HL-60 (cell line): ENCODE measurements around the gene PALM.

Experiments
- GABPA ChIP-seq: IDR thresholded peaks from 2 replicates; pipeline ENCODE4 v1.6.1; 2012; ENCODE audit warnings: low read depth
- POLR2AphosphoS5 ChIP-seq: IDR thresholded peaks from 2 replicates; pipeline ENCODE4 v1.6.1; 2012; ENCODE audit warnings: low read depth
- TF ChIP-seq, protein P1 (sequence below): IDR thresholded peaks from 2 replicates; pipeline ENCODE4 v1.6.1; 2012; ENCODE audit warnings: low read depth; ENCODE audit not compliant: insufficient replicate concordance
- TF ChIP-seq, protein P2 (sequence below): IDR thresholded peaks from one replicate; pipeline ENCODE4 v1.5.1; 2011; ENCODE audit warnings: low read length, control low read depth, inconsistent platforms; ENCODE audit not compliant: insufficient read depth

DNA sequence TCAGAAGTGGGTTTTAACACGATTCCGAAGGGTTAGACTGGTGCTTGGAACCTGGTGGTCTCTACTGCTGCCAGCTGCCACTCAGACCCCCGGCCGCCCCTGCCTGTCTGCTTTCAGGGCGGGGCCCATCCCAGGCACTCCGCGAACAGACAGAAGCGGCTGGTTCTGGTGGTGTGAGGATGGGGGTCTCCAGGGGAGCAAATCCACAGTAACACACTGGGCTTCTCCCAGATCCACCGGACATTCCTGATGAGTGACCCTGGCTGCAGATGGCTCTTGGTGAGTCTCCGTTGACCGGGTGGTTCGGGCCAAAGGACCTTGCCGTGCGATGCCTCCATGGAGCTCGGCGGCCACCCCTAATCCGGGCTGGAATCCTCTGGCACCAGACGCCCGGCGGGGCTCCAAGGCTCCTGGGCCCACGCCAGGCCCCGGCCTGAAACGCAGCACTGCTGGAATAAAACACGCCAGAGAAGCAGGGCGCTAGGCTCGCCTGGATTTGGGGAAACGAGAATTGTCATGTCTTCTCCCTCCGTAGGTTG, 86.4 kb downstream of the PALM start:
- TF ChIP-seq, protein P1, sequence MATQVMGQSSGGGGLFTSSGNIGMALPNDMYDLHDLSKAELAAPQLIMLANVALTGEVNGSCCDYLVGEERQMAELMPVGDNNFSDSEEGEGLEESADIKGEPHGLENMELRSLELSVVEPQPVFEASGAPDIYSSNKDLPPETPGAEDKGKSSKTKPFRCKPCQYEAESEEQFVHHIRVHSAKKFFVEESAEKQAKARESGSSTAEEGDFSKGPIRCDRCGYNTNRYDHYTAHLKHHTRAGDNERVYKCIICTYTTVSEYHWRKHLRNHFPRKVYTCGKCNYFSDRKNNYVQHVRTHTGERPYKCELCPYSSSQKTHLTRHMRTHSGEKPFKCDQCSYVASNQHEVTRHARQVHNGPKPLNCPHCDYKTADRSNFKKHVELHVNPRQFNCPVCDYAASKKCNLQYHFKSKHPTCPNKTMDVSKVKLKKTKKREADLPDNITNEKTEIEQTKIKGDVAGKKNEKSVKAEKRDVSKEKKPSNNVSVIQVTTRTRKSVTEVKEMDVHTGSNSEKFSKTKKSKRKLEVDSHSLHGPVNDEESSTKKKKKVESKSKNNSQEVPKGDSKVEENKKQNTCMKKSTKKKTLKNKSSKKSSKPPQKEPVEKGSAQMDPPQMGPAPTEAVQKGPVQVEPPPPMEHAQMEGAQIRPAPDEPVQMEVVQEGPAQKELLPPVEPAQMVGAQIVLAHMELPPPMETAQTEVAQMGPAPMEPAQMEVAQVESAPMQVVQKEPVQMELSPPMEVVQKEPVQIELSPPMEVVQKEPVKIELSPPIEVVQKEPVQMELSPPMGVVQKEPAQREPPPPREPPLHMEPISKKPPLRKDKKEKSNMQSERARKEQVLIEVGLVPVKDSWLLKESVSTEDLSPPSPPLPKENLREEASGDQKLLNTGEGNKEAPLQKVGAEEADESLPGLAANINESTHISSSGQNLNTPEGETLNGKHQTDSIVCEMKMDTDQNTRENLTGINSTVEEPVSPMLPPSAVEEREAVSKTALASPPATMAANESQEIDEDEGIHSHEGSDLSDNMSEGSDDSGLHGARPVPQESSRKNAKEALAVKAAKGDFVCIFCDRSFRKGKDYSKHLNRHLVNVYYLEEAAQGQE: no peak
- TF ChIP-seq, protein P2, sequence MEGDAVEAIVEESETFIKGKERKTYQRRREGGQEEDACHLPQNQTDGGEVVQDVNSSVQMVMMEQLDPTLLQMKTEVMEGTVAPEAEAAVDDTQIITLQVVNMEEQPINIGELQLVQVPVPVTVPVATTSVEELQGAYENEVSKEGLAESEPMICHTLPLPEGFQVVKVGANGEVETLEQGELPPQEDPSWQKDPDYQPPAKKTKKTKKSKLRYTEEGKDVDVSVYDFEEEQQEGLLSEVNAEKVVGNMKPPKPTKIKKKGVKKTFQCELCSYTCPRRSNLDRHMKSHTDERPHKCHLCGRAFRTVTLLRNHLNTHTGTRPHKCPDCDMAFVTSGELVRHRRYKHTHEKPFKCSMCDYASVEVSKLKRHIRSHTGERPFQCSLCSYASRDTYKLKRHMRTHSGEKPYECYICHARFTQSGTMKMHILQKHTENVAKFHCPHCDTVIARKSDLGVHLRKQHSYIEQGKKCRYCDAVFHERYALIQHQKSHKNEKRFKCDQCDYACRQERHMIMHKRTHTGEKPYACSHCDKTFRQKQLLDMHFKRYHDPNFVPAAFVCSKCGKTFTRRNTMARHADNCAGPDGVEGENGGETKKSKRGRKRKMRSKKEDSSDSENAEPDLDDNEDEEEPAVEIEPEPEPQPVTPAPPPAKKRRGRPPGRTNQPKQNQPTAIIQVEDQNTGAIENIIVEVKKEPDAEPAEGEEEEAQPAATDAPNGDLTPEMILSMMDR: no peak
- TF ChIP-seq POLR2AphosphoS5: no peak
- no peak for TF ChIP-seq GABPA
